GM18867 (cell line): Measurements from ENCODE around the gene ADGRL3.

Experiments used
- ATAC-seq: cut with Tn5 transposase; IDR thresholded peaks from one replicate; pipeline ENCODE4 v1.9.1; 2021; ENCODE audit warnings: mild to moderate bottlenecking, moderate library complexity; ENCODE audit not compliant: unreplicated experiment

The ADGRL3 gene

DNA sequence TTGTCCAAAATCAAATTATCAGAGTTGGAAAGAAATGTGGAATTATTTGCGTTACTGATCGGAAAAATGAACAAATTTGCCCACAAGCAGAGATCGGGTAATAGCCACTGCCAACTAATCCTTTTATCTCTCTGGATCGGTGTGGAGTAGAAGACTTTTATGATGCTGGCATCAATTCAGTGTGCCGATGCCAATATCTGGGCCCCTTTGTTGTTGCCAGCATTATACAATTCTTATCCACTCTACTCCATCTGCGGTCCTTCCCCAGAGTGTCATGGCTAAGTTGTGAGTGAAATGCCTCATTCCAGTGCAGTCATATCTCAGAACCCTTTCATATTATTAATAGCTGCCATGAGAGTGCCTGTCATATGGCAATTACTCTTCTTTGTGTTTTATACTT, 660.2 kb downstream of the ADGRL3 start:
- ATAC-seq = no peak

DNA sequence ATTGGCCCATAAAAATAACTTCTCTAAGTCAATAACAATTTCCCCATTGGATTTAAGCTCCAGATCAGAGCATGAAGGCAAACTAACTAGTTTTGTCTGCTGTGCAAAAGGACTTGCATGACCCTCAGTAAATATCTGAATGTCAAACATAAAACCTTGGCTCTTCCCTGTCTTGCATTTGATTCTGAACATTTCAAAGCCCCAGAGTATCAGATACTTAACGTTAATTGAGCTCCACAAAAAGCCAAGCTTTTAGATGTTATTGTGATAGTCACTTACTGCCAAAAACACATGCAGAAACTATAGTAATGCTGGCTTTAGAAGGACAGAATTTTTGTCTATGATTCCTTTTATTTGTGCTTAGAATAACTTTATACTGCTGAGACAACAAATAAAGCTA, 664.2 kb downstream of the ADGRL3 start:
- no peak for ATAC-seq

- no peak for ATAC-seq
Observed at GRCh38 chr4:61866378-61867030, 666.4 kb downstream of the ADGRL3 start.

GRCh38 chr4:61872983-61873382, 672.9 kb downstream of the ADGRL3 start:
- ATAC-seq = no peak

DNA sequence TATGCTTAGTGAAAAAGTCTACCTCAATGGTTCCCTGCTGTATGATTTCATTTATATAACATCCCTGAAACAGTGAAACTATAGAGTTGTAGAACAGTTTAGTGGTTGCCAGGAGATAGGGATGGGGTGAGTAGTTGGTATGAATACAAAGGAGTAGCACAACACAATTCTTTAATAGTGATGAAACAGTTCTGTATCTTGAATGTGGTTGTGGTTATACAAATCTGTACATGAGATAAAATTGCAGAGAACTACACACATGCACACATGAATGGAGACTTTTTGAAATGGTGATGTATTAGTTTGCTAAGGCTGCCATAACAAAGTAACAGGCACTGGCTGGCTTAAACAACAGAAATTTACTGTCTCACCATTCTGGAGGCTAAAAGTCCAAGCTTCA, 677.1 kb downstream of the ADGRL3 start:
- no peak for ATAC-seq

DNA sequence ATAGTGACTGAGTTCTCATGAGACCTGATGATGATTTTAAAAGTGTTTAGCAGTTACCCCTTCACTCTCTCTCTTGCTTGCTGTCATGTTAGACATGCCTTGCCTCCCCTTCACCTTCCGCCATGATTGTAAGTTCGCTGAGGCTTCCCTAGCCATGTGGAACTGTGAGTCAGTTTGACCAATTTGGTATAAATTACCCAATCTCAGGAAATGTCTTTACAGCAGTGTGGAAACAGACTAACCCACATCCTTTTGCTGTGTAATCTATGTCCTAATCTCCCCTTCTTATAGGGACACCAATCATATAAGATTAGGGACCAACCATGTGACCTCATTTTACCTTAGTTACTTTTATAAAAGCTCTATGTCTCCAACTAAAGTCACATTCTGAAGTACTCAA, 677.8 kb downstream of the ADGRL3 start:
- no peak for ATAC-seq

DNA sequence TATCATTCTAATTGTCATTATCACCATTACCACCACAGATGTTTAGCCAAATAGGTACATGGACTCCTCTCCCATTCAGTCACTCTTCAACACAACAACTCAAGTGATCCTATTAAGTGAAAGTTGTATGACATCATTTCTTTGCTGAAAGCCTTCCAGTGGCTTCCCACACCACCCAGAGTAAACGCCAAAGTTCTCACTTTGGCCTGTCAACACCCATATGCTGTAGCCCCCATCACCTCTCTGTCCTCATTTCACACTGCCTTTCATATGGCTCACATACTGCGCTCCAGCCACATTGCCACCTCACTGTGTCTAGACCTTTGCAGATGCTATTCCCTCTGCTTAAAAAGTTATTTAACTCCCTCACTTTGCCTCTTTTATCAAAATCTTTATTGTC, 682.3 kb downstream of the ADGRL3 start:
- ATAC-seq = no peak

DNA sequence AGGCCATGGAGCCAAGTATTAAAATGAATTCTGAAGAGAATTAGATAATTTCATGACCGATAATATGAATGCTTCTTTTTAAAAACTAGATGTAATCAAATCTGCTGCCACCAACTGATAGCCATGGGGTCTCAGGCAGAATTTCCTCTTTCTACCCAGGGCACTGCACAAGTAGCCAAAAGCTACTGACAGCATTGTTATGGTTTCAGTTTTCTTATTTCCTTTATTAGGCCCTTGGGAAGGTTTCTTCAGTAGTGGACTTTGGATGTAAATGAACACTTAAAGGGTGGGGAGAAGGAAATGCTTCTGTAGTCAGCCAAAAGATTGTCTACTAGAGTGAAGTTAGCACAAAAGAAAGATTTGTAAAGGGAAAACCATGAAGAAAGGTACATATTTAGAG, 686.0 kb downstream of the ADGRL3 start:
- ATAC-seq = no peak

- ATAC-seq = no peak
Observed at GRCh38 chr4:61889117-61889516, 689.0 kb downstream of the ADGRL3 start.

DNA sequence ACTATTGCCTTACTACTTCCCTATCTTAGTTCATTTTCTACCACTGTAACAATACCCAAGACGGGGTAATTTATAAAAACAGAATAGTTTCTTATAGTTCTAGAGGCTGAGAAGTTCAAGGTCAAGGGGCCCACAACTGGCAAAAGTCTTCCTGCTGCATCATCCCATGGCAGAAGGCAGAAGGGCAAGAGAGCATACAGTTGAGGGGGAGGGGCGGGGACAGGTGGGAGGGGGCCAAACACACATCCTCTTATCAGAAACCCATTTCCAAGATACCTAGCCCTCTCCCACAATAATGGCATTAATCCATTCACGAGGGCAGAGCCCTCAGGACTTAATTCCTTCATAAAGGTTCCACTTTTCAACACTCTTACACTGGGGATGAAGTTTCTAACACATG, 690.2 kb downstream of the ADGRL3 start:
- ATAC-seq = no peak

- no peak for ATAC-seq
Observed at GRCh38 chr4:61891953-61892352, 691.8 kb downstream of the ADGRL3 start.

DNA sequence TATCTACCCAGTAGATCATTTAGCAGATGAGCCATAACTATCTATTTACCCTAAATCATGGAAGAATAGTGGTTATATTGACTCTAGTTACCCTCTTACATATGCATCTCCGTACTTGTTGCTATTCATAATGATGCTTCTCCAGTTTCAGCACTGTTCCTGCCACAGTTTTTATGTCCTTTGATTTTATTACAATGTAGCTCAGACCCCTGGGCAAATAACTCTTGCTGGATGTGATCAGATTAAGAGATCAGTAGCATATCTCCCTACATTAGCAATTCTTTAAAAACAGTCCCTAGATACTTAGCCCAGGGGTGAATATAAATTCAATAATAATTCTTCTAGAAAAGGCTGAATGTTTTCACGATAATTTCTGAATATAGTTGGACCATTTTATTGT, 696.5 kb downstream of the ADGRL3 start:
- no peak for ATAC-seq

- no peak for ATAC-seq
Observed at GRCh38 chr4:61909031-61909430, 708.9 kb downstream of the ADGRL3 start.

GRCh38 chr4:61911313-61911756, 711.2 kb downstream of the ADGRL3 start:
- no peak for ATAC-seq

- ATAC-seq = no peak
Observed at GRCh38 chr4:61913619-61914018, 713.5 kb downstream of the ADGRL3 start.

GRCh38 chr4:61915501-61915900, 715.4 kb downstream of the ADGRL3 start:
- no peak for ATAC-seq

DNA sequence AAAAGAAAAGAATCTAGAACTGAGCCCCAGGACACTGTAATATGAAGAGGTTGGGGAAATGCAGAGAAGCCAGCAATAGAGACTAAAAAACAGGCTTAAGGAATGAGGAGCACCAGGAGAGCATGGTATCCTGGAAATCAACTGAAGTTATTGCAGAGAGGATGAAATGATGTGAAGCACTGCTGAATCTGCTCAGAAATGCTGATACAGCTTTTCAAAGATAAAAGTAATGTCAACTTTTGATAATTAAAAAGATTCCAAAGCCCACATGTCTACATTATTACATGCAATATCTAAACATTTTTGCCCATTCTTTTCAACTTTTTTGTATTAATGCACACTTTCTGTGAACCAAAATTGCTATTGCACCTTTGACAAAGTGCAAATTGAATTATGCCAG, 718.4 kb downstream of the ADGRL3 start:
- no peak for ATAC-seq

DNA sequence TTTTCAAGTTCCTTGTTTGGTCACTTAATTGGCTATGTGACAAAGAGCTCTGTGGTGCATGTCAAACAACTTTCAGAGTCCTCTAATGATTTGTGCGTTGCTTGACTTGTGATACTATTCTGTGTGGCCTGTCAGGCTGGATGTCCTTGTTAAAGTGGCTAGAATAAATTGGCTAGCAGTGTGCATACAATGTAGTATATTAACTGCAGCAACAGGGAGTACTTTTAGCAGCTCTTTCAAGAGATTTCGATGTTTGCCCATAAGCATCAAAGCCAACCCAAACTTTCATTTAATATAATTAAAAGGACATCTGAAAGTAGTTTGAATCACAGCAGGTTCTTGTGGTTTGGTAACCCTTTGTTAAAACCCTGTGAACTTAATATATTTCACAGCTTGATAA, 718.9 kb downstream of the ADGRL3 start:
- ATAC-seq = no peak

DNA sequence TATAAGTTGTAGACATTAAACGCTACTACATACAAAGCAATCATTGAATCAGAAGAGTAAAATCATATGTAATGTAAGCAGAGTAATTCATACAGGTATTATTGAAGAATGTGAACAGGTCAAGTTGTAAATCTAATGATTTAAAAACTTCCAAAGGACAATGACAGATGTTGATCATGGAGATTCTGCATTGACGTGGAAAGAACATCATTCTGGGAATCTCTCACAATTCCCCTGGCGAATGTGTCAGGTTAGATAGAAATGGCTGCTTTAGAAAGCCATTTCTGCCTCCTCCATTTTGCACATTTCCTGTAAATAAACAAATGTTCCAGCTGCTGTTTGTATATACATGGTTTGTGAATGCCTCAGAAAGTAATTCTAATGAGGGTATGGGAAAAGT, 719.4 kb downstream of the ADGRL3 start:
- ATAC-seq = no peak

- ATAC-seq = no peak
Observed at GRCh38 chr4:61921920-61922319, 721.8 kb downstream of the ADGRL3 start.

GRCh38 chr4:61922766-61923165, 722.6 kb downstream of the ADGRL3 start:
- ATAC-seq = no peak

- no peak for ATAC-seq
Observed at GRCh38 chr4:61923179-61923578, 723.1 kb downstream of the ADGRL3 start.

- no peak for ATAC-seq
Observed at GRCh38 chr4:61924131-61924530, 724.0 kb downstream of the ADGRL3 start.
